Measurements from ENCODE around the gene OOSP2.
"Not testable (repeated sequence)": the region's sequence is repeated elsewhere in the genome, so short reads cannot be mapped to it uniquely, and the experiment has no call there.

Gene OOSP2, protein sequence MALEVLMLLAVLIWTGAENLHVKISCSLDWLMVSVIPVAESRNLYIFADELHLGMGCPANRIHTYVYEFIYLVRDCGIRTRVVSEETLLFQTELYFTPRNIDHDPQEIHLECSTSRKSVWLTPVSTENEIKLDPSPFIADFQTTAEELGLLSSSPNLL

DNA sequence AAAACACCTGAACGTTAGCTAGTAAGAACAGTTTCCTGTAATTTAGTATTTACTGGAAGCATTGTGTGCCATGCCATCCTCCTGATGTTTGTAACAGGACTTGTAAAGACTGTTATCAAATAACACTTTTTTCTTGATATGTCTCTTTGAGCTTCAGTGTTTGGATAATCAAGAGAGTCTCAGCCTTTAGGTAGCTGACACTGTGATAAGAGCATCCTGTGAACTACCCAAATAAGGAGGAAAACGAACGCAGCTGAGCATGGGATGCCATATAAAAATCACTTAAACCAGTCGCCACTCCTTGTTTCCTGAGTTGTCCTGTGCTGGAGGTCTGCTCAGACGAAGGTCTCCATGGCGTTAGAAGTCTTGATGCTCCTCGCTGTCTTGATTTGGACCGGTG, at the start of gene OOSP2:
TSS of gene OOSP2 (plus strand) at position 301 of the 400 bp plus-strand sequence. CDS start at position 352, 51 bp downstream.
- DNase-seq (ENCODE audit: low read depth in 1 of 2, low spot score in 1 of 2), result no peak

DNA sequence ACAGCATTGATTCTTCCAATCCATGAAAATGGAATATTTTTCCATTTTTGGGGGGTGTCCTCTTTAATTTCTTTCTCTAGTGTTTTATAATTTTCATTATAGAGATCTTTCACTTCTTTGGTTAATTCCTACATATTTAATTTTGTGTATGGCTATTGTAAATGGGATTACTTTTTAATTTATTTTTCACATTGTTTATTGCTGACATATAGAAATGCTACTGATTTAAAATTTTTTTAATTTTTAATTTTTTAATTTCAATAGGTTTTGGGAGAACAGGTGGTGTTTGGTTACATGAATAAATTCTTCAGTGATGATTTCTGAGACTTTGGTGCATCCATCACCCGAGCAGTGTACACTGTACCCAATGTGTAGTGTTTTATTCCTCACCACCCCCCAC, 49.8 kb upstream of the OOSP2 start:
- no peak for DNase-seq (ENCODE audit: low read depth in 1 of 2, low spot score in 1 of 2)

DNA sequence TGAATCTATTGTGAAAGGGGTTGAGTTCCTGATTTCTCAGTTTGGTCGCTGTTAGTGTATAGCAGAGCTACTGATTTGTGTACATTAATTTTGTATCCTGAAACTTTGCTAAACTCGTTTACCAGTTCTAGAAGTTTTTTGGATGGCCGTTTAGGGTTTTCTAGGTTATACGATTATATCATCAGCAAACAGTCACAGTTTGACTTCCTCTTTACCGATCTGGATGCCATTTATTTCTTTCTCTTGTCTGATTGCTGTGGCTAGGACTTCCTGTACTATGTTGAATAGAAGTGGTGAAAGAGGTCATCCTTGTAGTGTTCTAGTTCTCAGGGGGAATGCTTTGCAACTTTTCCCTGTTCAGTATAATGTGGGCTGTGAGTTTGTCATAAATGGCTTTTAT, 47.8 kb upstream of the OOSP2 start:
- no peak for DNase-seq (ENCODE audit: low read depth in 1 of 2, low spot score in 1 of 2)

DNA sequence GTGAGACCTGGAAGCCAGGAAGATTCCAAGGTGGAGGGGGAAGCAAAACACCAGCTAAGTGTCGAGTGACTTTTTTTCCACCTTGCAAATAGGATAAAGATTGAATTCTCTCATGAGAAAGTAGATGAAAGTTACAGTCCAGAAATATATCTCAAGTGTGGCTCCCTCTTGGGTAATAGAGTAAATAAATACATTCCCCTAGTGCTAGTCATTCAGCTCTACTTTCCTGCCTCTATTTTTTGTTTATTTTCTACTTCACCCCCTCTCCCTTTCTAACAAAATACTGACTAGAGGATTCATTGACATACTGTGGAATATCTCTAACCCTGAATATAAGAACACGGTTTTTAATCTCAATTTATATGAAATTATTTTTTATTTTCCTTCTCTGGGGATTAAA, 42.4 kb upstream of the OOSP2 start:
- DNase-seq (ENCODE audit: low read depth in 1 of 2, low spot score in 1 of 2), result no peak

GRCh38 chr11:59999691-60000090, 40.5 kb upstream of the OOSP2 start:
- no peak for DNase-seq (ENCODE audit: low read depth in 1 of 2, low spot score in 1 of 2)

GRCh38 chr11:60003729-60004128, 36.5 kb upstream of the OOSP2 start:
- no peak for DNase-seq (ENCODE audit: low read depth in 1 of 2, low spot score in 1 of 2)

DNA sequence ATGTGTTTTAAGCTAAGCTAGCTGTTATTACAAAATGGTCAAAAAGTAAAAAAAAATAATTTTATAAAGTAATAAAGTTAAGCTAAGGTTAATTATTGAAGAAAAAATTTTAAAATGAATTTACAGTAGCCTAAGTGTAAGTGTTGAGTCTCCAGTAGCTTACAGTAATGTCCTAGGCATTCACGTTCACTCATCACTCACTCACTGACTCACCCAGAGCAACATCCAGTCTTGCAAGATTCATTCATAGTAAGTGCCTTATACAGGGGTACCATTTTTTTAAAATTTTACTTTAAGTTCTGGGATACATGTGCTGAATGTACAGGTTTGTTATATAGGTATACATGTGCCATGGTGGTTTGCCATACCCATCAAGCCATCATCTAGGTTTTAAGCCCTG, 34.8 kb upstream of the OOSP2 start:
- DNase-seq (ENCODE audit: low read depth in 1 of 2, low spot score in 1 of 2), result no peak

DNA sequence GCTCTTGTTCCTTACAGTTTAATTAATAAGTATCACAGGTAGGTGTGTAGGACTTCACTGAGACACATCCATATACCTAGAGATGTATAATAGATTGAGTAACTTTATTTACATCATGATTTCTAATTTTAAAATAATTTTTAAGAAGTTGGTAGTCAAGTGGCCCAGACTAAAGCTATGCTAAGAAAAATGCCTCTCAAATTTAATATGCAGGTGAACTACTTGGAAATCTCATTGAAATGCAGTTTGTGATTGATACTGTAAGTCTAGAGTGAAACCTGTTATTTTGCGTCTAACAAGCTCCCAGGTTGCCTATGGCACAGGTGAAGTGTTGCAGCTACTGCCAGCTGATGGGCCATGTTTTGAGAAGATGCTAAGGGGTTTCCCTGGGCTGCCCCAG, 23.3 kb upstream of the OOSP2 start, which contains the start of gene OOSP4B:
TSS of gene OOSP4B (plus strand) at position 301 of the 400 bp plus-strand sequence.
- DNase-seq (ENCODE audit: low read depth in 1 of 2, low spot score in 1 of 2), result no peak

DNA sequence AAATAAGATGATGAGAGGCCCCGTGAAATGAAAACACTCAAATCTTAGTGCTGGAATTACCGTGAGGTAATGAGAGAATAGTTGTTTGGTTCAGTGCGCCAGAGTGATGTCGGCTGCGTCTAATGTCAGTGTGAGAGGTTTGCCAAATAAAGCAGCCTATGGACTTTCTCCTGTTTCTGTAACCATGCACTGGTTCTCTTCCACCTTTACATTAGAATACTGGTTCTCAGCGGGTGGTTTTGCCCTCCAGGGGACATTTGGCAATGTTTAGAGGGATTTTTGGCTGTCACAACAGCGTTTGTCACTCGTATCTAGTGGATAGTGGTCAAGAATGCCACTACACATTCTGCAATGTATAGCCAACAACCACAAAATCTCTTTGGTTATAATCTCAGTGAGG, 22.2 kb upstream of the OOSP2 start:
- DNase-seq (ENCODE audit: low read depth in 1 of 2, low spot score in 1 of 2), result no peak

- not testable (repeated sequence) for DNase-seq (ENCODE audit: low read depth in 1 of 2, low spot score in 1 of 2)
Measured at GRCh38 chr11:60020376-60020775, 19.8 kb upstream of the OOSP2 start.

GRCh38 chr11:60029015-60029632, 11.1 kb upstream of the OOSP2 start:
- DNase-seq (ENCODE audit: low read depth in 1 of 2, low spot score in 1 of 2), result no peak

DNA sequence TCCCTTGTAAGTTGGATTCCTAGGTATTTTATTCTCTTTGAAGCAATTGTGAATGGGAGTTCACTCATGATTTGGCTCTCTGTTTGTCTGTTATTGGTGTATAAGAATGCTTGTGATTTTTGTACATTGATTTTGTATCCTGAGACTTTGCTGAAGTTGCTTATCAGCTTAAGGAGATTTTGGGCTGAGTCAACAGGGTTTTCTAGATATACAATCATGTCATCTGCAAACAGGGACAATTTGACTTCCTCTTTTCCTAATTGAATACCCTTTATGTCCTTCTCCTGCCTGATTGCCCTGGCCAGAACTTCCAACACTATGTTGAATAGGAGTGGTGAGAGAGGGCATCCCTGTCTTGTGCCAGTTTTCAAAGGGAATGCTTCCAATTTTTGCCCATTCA, 10.2 kb downstream of the OOSP2 start:
- not testable (repeated sequence) for DNase-seq (ENCODE audit: low read depth in 1 of 2, low spot score in 1 of 2)

DNA sequence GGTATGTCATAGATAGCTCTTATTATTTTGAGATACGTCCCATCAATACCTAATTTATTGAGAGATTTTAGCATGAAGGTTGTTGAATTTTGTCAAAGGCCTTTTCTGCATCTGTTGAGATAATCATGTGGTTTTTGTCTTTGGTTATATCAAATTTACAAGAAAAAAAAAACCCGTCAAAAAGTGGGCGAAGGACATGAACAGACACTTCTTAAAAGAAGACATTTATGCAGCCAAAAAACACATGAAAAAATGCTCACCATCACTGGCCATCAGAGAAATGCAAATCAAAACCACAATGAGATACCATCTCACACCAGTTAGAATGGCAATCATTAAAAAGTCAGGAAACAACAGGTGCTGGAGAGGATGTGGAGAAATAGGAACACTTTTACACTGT, 10.6 kb downstream of the OOSP2 start:
- DNase-seq (ENCODE audit: low read depth in 1 of 2, low spot score in 1 of 2), result not testable (repeated sequence)

- DNase-seq (ENCODE audit: low read depth in 1 of 2, low spot score in 1 of 2), result no peak
Measured at GRCh38 chr11:60056349-60056969, 16.2 kb downstream of the OOSP2 start, which contains the start of gene MS4A3. Gene MS4A3, plus strand, starts transcription at chr11:60056665. Its CDS starts 4,496 bp downstream, at chr11:60061161.

- no peak for DNase-seq (ENCODE audit: low read depth in 1 of 2, low spot score in 1 of 2)
Measured at GRCh38 chr11:60059052-60059451, 18.8 kb downstream of the OOSP2 start.

DNA sequence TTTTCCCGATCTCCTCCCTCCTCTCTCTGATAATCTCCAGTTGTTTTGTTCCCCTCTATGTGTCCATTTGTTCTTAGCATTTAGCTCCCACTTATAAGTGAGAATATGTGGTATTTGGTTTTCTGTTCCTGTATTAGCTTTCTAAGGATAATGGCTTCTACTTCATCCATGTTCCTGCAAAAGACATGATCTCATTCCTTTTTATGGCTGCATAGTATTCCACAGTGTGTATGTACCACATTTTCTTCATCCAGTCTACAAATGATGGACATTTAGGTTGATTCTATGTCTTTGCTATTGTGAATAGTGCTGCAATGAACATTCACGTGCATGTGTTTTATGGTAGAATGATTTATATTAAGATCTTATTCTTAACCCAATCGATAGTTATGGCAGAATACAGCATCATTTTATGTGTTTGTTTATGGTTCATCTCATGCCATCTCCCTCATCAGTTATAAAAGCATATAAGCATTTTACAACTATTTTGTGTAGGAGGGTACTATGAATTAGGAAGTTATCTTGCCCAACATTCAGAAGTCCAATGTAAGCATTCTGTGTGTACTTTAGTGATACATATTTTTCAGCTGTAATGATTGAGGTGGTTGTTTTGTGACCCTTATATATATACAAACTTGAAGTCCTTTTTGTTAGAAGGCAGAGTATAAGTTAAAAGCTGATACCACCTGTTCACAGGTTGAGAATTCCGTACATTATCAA, 19.5 kb downstream of the OOSP2 start:
- no peak for DNase-seq (ENCODE audit: low read depth in 1 of 2, low spot score in 1 of 2)

DNA sequence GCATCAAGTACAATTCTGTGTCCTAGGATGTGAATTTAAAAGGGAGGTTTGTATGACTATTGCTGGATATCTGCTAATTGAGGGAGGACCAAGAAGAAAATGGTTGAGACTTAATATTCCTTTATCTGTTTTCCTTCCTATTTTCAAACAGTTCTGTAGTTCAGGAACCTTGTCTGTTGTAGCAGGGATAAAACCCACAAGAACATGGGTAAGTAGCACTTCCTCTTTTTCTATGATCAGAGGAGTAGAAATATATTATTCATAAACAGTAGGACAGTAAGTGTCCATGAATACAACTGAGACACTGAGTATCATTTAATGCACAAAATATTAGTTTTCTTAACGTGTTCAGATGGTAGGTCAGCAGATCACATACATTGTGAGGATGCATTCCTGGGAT, 23.9 kb downstream of the OOSP2 start:
- no peak for DNase-seq (ENCODE audit: low read depth in 1 of 2, low spot score in 1 of 2)

DNA sequence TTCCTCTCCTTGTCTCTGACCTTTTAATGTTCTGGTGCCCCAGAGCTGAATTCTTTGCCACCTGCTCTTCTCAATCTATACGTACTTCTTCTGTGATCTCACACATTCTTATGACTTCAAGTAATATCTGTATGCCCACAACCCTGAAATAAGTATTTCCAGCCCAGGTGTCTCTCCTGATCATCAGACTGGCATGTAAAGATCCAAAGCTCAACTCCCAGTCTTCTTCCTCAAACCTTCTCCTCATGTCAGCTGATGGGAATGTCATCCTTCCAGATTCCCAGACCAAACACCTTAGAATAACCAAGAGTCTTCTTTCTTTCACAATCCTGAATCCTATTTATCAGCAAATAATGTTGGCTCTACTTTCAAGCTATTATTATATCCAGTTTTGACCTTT, 25.6 kb downstream of the OOSP2 start:
- no peak for DNase-seq (ENCODE audit: low read depth in 1 of 2, low spot score in 1 of 2)

DNA sequence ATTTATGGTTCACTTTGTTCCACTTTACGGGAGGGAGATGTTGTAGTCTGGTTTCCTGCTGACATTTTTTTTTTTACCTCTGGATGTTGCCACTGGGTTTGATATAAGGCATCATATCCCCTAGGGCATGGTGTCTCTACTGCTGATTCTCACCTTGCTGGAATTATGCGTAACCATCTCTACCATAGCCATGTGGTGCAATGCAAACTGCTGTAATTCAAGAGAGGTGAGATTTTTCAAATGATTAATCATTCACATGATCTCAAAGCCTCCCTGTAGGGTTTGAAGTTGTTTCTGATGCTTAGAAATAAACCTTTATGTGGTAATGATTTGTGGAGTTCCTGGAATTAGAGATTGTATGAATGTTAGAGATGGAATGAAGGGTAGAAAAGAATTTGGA, 29.2 kb downstream of the OOSP2 start:
- DNase-seq (ENCODE audit: low read depth in 1 of 2, low spot score in 1 of 2), result no peak

- not testable (repeated sequence) for DNase-seq (ENCODE audit: low read depth in 1 of 2, low spot score in 1 of 2)
Measured at GRCh38 chr11:60071644-60072043, 31.4 kb downstream of the OOSP2 start.

GRCh38 chr11:60077216-60077817, 37.1 kb downstream of the OOSP2 start:
- DNase-seq (ENCODE audit: low read depth in 1 of 2, low spot score in 1 of 2), result no peak

GRCh38 chr11:60077981-60078380, 37.8 kb downstream of the OOSP2 start:
- no peak for DNase-seq (ENCODE audit: low read depth in 1 of 2, low spot score in 1 of 2)
